Pancreas (tissue), 10 donors: ENCODE results near the gene RETREG1. TPM values are rescaled to one million over a fixed set of nuclear protein-coding genes. Genes with fewer than 3 reads are reported as not detected.

Experiments used
- ATAC-seq, 4 donors: fragments of 200-7000 bp; cut with Tn5 transposase; one replicate each; pipeline versions ENCODE4 v1.8.0 to v1.9.1; 2020; ENCODE audit warnings: mild to moderate bottlenecking in 4 of 4, moderate library complexity in 4 of 4
- DNase-seq, 6 donors: peaks; one replicate each; pipeline ENCODE4 v3.0.0-alpha.2; 2020
- FAIRE-seq: peaks from 2 replicates; lab custom pipeline; 2012; peaks lifted over from hg19 to GRCh38; lab: Jason Lieb, UNC
- H3K27ac ChIP-seq, 4 donors: fragments of 200-600 bp; sonication (generic); 1 replicate in 3 of 4; 2 replicates in 1 of 4; pipeline versions ENCODE4 v1.5.0 to v1.8.0; 2020
- H3K27me3 ChIP-seq, 4 donors: fragments of 200-600 bp; one replicate each; pipeline ENCODE4 v1.8.0; 2021
- H3K36me3 ChIP-seq, 3 donors: fragments of 200-600 bp; sonication (generic) in 1 of 3; one replicate each; pipeline versions ENCODE4 v1.5.0 to v1.8.0; 2020 to 2021
- H3K4me1 ChIP-seq, 3 donors: fragments of 200-600 bp; one replicate each; pipeline ENCODE4 v1.8.0; 2021
- H3K4me3 ChIP-seq, 4 donors: fragments of 200-600 bp; sonication (generic) in 2 of 4; one replicate each; pipeline versions ENCODE4 v1.5.0 to v1.8.0; 2020 to 2021
- H3K9me3 ChIP-seq, 4 donors: fragments of 200-600 bp; one replicate each; pipeline ENCODE4 v1.8.0; 2021
- CTCF ChIP-seq, 4 donors: fragments of 200-600 bp; sonication (generic) in 3 of 4; IDR thresholded peaks; one replicate each; pipeline versions ENCODE4 v1.5.0 to v1.8.0; 2021; ENCODE audit warnings: antibody characterized with exemption in 4 of 4
- WGBS, 2 donors: extraction: QIAGEN DNeasy Blood & Tissue Kit; methylation state at CpG; one replicate each; pipeline ENCODE4 v1.1.7; 2013; 5-methylcytosine and 5-hydroxymethylcytosine counted together
- intact Hi-C, 3 donors: fragments of 100-400 bp; cut with DNase I; formaldehyde crosslinking; loops; one replicate each; pipeline versions ENCODE4 v1.11.1 to v1.14.2; 2022
- polyA plus RNA-seq, 2 donors: library from polyadenylated mRNA; stranded (reverse); fragments of 200-250 nt; gene quantifications; one replicate each; pipeline ENCODE4 v1.2.3, GENCODE V29; 2013
- total RNA-seq, 6 donors: library from RNA; stranded (reverse); fragmentation: NEBNext Ultra II Directional in 4 of 6; extraction: Animal tissue kit (Norgen Biotek cat#: 25700) in 4 of 6; gene quantifications; one replicate each; pipeline versions ENCODE4 v1.2.1 to v1.2.4, GENCODE V29; 2021 to 2023
- donor health status: healthy with polysubstance abuse.
- donor health status: DM: no; HTN: no; CAD: no; lungs with moderate emphysema.
- donor health status: DM: no; HTN: no; CAD: no.
- donor health status: control.
- donor health status: control.
- donor health status: Bipolar disorder and iron deficiency.
- donor health status: DM: yes; HTN: yes; CAD: no.
- donor health status: DM: no; HTN: no; CAD: no.
- donor health status: DM: no; HTN: no; CAD: no.
- donor health status: DM: yes; HTN: yes; CAD: no.

Gene RETREG1
- total and polyA plus RNA-seq, 8 donors, result 5.3 to 22.6 (median 15.5) TPM

DNA sequence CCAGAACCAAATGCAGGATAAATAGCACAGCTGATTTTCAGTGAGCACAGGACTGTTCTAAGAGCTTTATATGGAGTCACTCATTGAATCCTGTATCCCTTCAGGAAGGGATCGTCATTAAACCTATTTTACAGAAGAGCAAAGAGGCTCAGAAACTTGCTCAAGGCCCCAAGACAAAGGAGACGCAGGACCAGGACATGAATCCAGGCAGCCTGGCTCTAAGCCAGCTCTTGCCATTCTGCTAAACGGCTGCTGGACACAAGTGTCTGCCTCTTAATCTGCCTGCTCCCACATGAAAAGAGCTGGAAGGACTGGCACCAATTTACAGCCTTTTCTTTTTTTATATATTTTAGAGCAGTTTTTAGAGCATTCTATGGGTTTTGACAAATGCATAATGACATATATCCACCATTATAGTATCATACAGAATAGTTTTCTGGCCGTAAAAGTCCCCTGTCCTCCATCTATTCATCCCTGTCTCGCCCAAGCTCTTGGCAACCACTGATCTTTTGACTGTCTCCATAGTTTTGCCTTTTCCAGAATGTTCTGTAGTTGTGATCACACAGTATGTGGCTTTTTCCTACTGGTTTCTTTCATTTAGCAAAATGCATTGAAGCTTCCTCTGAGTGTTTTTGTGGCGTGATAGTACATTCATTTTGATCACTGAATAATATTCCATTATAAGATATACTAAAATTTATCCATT is 37.5 kb downstream of the RETREG1 start:
- H3K4me1 ChIP-seq, result no peaks in the 10 kb centered on the region
- intact Hi-C loops, result no loop called here
- DNase-seq, result peak in 3 of 6 donors; percentile 15 to 65 (median 40)
- H3K4me3 ChIP-seq, result no peak overlapping the region
- no peak for ATAC-seq
- 72% methylated on average over 6 of the region's 6 CpGs for WGBS, 2 donors
- H3K27me3 ChIP-seq, result no peaks in the 10 kb centered on the region
- H3K36me3 ChIP-seq, result no peaks in the 10 kb centered on the region
- no peaks in the 10 kb centered on the region for H3K9me3 ChIP-seq
- TF ChIP-seq CTCF (IDR thresholded peaks at IDR 0.05), result no peak
- FAIRE-seq, result no peak
- no peak overlapping the region for H3K27ac ChIP-seq

DNA sequence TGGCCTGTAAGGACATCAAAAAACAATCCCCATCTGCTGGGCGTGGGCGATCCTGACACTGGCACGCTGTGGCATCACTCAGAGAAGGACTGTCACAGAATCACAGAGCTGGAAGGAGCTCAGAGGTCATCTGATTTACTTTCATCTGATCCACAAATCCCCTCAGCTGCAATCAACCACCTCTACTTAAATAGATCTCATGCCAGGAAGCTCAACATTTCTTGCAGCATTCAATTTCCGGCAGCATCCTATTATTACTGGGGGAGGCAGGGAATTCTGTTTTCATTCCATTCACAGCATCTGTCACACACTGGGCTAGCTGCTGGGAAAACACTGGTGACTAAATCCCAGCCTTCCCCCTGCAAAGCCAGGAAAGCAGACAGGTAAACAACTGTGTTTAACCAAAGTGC is 38.3 kb downstream of the RETREG1 start:
- 89 to 93% methylated on average over 4 of the region's 4 CpGs for WGBS, 2 donors
- ATAC-seq (peak in 1 of 4 donors; percentile 34), FAIRE-seq (no peak), DNase-seq (no peak)
- no peaks in the 10 kb centered on the region for H3K4me1 ChIP-seq
- no peak overlapping the region for H3K4me3 ChIP-seq
- intact Hi-C loops, result no loop called here
- TF ChIP-seq CTCF (IDR thresholded peaks at IDR 0.05), result no peak
- no peaks in the 10 kb centered on the region for H3K9me3 ChIP-seq
- no peaks in the 10 kb centered on the region for H3K27me3 ChIP-seq
- H3K27ac ChIP-seq, result no peak overlapping the region
- H3K36me3 ChIP-seq, result no peaks in the 10 kb centered on the region

GRCh38 chr5:16577677-16578076 is 39.1 kb downstream of the RETREG1 start:
- H3K9me3 ChIP-seq, result no peaks in the 10 kb centered on the region
- DNase-seq, result no peak
- 94% methylated on average over 11 of the region's 11 CpGs for WGBS, 2 donors
- H3K36me3 ChIP-seq, result no peaks in the 10 kb centered on the region
- intact Hi-C loops, result no loop called here
- ATAC-seq, result no peak
- no peak overlapping the region for H3K27ac ChIP-seq
- H3K4me3 ChIP-seq, result no peak overlapping the region
- no peaks in the 10 kb centered on the region for H3K4me1 ChIP-seq
- no peak for TF ChIP-seq CTCF (IDR thresholded peaks at IDR 0.05)
- no peaks in the 10 kb centered on the region for H3K27me3 ChIP-seq
- no peak for FAIRE-seq

- Histone ChIP-seq H3K36me3 (no peaks in the 10 kb centered on the region), H3K9me3 (no peaks in the 10 kb centered on the region), H3K4me1 (no peaks in the 10 kb centered on the region), H3K27ac (no peak overlapping the region), H3K4me3 (no peak overlapping the region), H3K27me3 (no peaks in the 10 kb centered on the region)
- 69 to 71% methylated on average over 12 of the region's 12 CpGs for WGBS, 2 donors
- no peak for DNase-seq
- no peak for FAIRE-seq
- intact Hi-C loops, result no loop called here
- ATAC-seq, result peak in 2 of 4 donors; percentile 44 to 46
- TF ChIP-seq CTCF (IDR thresholded peaks at IDR 0.05), result no peak
These were observed 41.7 kb downstream of the RETREG1 start for GRCh38 chr5:16574789-16575721.
